Stimulated activated CD4-positive, alpha-beta T cell treated with anti-CD3 and anti-CD28 coated beads, Interleukin-12 subunit alpha, Interleukin-12 subunit beta, amount 100 ng/mL, for 4 hours (primary cell): ENCODE measurements around the gene IRX3.

Experiments
- DNase-seq: peaks from one replicate; pipeline ENCODE4 v3.0.0-alpha.2; 2020

IRX3 gene

DNA sequence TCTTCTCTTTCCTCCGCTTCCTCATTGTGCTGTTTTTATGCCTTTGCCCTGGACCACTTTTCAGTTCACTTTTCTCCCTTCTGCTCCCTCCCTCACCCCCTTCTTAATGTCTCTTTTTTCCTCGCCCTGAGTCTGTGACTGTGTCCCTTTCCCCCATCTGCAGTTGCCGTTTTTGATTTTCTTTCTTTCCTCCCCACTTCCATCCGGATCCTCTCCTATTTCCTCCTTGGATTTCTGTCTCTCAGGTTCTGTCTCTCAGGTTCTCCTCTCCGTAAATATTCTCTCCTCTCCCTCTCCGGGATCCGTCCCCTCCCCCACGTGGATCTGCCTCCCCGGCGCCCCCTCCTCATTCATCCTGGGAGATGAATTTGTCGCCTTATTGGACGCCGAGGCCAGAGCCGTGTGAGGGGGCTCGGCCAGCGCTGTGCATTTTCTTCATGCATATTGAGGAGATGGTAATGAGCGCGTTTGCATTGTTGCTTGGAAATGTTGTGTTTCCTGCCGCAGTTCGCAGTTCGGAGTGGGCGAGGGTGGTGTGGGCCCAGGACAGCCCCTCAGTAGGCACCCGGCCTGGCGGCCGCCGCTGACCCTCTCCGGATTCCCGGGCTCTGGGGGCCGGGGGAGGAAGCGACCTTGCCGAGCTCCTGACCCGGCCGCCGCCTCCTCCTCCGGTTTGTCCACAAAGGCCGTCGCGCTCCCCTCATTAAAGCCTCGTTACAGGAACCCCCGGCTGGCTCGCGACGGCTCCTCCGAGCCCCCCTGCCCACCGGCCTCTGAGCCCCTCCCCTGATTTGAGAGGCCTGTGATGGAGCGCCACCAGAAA is 4.5 kb upstream of the IRX3 start:
- no peak for DNase-seq

DNA sequence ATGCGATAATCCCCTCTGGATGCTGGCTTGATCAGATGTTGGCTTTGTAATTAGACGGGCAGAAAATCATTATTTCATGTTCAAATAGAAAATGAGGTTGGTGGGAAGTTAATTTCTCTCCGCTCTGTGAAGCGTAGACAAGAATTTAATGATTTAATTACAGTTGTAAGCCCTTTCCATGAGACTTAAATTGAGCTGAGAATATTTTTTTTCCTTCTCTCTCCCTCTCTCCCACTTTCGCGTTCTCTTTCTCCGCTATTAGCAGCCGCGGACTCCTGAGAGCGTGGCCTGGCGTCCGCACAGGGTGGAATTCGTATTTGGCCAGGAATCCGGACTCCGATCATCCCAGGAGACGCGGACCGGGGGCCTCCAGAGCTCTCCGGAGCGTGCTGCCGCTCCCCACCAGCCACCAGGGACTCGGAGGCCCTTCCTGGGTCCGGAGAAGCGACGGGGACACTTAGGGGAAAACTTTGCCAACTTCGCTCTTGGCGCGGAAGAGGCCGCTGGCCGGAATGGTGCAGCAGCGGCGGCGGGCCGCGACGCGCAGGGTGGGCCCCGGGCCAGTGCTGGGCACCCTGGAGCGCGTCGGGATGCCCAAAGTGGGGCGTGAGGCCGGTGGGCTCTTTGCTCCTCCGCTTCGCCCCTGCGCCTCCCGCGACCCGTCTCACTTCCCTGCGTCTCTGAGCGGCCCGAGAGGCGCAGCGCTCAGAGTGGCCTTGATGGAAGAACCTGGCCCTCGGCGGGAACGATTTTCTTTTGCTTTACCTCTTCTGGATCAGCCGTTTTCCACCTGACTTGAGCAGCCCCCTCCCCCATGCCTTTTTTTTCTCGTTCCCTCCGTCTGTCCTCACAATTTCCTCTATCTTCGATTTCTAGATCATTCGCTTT is 3.6 kb upstream of the IRX3 start:
- no peak for DNase-seq

DNA sequence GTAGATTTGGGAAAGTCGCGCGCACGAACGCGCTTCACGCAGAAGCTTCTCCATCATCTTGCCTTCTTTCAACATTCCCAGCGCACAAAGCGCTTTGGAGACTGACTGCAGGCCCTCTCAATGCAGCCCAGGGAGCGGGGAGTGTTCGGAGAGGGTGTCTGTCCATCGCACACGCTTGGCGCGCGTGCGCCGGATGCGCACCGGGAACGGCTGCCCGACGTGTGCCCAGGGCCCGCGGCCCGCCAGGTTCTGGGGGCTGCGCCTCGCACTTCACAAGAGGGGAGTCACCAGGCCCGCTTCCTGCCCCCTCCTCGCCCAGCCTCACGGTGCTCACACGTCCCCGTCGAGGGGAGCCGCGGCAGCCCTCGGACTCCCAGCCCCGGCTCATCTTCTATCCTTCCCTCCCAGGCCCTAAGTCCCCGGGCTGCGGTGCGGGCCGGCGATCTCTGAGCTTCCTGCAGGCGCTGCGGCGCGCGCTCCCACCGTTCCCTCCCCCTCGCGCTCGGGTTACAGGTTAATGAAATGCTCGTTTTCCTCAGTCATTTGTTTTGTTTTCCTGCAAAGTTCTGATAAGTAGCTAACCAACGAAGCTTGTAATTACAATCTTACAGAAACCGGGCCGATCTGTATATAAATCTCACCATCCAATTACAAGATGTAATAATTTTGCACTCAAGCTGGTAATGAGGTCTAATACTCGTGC is 2.8 kb upstream of the IRX3 start:
- no peak for DNase-seq

DNA sequence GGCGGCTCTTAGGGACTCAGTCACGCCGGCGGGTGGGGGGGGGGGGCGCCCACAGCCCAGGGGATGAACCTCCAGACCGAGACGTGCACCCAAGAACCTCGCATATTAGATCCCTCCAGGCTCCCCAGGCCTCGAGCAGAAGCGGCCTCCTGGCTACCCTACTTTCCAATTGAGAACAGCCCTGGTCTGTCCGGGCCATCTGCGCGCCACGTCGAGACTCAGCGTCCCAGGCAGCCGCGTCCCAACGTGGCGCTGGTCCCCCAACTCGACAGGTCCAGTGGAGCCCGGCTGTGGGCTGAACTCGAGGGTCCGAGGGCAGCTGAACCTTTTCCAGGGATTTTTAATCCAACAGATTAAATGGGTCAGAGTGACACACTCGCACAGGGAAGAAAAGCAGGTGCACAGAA is 2.3 kb upstream of the IRX3 start:
- DNase-seq: no peak

DNA sequence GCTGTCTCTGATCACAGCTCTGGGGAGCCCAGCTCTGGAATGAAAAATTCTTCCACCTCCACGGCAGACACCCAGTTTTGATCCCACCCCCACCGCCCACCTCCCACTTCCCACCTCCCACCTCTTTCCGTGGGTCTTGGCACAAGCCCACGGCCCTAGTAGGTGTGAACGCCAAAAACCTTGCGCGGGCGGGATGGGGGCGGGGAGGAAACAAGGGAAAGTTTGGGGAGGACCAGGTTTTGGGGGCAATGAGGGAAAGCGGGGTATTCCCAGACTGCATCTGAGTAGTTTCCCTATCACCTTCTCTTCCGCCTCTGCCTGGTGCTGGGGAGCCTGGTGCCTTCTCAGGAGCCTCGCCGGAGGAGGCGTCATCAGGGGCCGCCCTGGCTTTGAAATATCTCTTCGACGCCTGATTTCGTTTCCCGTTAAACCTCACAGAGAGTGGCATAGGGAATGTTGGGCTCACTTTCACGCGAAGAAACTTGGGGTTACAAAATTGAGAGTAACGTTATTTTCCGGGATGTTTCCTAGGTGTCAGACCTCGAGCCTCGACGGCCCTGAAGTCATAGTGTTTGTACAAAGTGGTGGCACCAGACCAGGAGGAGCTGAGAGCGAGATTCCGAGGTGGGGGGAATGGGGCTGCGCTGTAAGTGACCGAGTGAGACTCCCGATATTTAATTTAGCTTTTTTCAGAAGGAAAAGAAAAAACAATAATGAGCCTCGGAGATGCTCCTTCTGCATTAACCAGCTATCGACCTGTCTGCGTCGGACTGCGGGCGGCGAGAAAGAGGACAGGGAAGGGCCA is 1.6 kb upstream of the IRX3 start:
- DNase-seq: no peak

DNA sequence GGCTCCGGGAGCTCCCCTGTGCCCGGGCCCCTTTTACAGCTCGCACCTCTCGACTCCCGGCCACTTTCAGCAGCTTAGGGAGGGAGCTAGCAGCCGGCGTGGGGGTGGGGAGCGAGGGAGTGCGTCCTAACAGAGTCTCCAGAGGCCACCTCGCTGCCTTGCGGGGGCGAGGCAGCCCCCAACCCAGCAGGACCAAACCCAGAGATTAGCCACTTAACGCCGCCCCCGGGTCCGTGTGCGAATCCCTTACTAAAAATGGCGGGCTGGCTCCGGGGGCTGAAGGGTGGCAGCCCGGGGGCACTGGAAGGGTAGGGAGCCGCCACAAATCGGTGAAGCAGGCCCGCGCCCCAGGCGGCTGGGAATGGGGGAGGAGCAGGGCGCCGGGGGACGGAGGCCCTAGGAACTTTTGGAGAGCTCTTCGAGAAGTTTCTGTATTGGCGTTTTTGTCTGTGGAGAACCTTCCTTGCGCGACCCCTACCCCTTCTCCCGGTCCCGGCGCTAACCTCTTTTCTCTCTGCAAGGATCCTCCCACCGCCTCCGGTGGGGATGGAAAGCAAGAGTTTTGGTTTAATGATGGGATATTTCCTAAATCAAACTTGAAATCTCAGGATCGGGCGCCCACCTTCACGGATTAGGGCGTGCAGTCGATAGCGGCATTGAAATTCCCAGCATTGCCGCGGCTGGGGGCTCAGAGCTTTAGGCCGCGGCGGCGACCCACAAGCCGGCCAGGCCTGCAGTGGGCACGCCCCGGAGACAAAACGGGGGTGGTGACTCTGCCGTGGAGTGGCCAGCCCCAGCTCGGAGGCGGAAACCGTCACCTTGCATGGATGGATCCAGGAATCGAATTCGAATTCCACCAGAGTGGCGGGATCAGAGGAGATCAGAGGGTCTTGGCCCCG is 793 bp upstream of the IRX3 start:
- DNase-seq: no peak

DNA sequence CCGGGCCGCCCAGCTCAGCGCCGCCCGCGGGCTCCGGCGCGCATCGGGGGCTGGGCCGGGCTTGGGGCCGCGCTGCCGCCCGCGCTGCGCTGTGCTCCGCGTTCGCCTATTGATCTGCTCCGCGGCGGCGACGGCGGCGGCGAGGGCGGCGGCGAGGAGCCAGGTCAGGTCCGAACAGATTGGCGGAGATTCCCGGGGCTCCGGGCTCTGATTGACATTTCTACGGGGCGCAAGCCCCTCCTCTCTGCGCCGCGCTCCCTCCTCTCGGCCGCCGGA is 559 bp downstream of the IRX3 start:
- no peak for DNase-seq

DNA sequence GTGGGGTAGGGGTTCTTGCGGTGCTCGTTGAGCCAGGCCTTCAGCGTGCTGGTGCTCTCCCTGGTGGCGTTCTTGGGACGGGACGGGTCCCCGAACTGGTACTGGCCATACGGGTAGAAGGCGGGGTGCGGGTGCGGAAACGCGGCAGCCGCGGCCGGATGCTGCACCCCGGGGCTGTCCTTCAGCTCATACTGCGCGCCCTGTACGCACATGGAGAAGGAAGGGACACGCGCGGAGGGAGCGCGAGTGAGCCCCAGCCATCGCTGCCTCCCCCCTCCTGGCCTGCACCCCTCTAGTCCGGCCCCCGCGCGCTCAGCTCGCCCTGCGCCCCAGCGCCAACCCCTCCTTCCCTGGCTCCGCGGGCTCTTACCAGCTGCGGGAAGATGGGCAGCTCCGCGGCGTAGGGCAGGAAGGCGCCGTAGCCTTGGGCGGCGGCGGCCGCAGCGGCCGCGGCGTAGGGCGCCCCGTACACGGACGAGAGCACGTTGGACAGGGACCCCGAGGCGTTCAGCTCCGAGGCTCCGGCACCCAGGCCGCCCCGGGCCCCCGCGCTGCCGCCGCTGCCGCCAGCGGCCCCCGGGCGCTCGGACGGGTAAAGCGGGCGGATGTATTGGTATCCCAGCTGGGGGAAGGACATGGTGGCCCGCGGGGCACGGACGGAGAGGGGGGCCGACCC is 1.0 kb downstream of the IRX3 start:
- no peak for DNase-seq

DNA sequence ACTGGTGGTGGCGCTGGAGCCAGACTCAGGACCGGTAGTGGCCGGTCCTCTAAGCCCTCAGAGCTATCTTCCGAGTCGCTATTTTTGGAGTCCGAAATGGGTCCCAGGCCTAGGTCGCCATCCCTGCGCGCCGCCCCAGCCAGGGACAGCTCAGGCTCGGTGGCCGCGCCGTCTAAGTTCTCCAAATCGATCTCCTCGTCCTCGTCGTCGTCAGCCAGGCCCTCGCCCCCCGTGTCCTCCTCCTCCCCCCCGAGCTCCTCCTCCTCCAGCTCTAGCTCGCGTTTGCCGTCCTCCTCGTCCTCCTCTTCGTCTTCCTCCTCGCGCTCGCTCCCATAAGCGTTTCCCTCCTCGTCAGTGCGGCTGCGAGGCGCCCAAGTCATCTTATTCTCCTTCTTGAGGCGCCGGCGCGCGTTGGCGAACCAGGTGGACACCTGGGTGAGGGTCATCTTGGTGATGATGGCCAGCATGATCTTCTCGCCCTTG is 1.6 kb downstream of the IRX3 start:
- no peak for DNase-seq

DNA sequence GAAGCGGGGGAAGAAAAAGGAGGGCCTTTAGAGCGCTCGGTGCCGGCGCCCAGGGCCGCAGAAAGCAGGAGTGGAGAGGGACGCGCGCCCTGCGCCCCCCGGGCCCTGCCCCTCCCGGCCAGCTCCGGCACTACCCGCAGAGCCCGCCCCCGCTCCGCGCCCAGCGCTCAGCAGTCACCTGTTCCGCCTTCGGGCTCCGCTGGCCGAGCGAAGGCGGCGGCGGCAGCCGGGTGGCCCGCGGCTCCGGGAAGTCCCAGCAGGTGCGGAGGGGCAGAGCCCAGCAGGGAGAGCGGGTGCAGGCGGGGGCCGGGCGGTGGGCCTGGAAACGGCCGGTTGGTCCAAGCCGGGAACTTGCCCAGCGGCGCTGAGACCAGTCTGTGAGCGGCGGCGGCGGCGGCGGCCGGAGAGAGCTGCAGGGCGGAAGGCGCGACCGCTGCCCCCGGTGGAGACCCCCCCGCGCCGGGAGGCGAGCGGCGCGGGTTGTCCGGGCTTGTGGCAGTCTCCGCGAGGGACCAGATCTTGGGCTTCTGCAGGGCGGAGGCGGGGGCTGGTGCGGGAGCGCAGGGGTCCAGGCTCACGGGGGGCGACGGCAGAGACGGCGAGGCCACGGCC is 2.2 kb downstream of the IRX3 start:
- DNase-seq: no peak

DNA sequence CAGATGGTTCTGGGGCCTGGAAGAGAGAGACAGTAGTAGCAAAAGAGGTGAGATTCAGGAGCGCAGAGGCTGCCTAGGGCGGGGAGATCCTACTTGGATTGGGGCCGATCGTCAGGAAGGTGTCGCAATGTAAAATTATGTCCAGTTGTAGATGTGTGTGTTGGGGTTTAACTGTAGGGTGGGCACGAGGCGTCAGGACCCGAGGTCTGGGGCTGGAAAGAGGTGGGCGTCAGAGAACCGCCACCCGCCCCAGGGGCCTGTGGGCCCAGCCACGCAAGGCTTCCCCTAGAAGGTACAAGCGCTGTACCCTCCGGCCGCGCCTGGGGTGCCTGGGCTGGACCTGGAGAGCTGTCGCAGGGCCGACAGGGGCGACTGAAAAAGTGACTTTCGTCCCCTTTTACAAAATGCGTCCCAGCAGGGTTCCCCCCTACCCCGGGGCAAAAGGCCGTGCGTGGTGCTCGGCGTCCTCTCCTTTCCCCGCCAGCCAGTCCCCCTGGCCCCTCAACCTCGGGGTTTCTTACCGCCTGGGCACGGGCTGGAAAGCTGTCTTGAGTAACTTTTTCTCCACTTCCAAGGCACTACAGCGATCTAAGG is 2.8 kb downstream of the IRX3 start:
- DNase-seq: no peak

DNA sequence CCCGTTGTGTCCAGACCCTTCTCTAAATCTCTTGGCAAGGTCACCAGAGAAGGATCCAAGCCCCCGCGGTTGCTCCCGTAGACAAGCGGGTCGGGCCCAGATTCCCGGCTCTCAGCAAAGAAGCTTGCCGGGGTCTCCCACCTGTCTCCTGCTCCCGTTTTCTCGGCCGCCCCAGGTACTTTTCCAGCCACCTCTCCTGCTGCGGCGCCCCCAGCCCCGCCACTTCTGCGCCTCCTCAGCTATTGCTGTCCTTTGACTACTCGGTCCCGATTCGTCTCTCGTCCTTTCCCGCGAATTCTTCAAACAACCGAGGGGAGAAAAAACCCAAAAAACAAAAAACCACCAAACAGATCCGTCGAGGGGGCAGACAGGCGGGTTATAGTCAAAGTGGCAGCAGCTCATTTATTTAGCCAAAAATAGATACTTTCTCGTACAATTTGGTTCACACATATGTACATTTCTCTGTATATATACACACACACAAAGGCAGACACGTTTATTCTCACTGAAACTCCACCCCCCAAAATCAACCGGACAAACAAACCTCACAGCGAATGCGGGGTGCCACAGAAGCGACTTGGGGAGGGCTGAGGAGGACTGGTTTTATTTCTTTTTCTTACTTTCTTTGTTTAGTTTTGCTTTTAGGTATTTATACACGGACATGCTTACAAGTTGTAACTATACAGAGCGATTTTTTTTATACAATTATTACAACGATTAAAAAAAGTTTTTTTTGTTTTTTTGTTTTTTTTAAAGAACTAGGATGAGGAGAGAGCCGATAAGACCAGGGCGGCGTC is 3.5 kb downstream of the IRX3 start:
- no peak for DNase-seq

DNA sequence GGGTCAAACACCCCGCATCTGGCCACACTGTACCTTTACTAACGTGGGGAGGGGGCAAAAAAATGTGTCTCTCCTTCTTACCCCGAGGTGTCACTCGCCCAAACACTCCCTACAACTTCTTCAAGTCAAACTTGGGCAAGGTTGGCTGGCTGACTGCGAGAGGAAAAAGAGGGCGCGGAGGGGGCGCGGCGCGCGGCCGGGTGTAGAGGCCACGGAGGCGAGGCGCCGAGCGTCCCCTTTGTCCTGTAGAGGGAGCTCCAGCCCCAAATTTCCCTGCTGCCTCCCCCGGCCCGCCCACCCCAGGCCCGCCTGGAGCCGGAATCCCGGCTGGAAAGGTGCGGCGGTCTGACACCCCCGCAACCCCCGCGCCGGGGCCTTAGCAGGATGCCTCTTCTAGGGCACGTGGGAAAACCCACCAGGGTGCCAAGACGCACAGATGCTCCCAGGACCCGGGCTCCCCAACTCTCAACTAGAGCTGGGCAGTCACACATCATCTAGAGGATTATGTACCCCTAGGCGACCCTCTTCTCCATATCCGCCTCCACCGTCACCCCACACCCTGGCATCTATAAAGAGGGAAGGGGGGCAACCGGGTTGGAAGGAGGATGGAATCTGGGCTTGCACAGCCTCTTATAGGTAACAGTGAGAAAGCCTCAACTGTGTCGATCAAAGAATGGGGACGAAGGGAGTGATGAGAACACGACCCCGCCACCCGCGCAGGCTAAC is 4.2 kb downstream of the IRX3 start:
- DNase-seq: no peak

DNA sequence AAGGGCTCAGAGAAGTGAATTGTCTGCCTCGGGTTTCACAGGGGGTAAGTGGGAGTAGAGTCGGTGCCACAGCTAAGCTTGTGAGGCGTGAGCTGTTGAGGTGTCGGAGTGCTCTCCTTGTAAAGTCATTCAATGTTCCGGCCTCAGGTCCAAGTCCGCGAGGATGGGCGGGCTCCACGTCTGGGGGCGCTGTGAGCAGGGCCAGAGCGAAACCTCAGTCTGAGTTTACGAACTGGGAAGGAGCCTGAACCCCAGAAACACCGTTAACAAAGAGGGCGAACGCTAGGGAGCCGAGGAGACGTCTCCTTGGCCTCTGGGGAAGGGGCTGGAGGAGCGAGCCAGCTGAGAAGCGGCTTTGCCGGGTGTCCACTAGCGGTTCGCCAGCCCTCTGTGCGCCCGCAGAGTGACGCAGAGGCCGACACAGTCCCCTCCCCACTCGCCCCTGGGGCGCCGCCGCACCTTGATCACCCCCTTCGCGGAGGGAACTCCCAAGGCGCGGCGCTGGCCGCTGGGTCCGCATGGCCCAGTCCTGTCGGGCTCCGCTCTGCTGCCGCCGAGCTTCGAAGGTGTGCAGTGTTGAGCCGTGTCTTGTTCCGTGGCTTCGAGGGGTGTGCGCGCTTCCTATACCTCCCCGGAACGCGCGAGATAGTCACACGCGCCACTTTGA is 4.9 kb downstream of the IRX3 start:
- no peak for DNase-seq

DNA sequence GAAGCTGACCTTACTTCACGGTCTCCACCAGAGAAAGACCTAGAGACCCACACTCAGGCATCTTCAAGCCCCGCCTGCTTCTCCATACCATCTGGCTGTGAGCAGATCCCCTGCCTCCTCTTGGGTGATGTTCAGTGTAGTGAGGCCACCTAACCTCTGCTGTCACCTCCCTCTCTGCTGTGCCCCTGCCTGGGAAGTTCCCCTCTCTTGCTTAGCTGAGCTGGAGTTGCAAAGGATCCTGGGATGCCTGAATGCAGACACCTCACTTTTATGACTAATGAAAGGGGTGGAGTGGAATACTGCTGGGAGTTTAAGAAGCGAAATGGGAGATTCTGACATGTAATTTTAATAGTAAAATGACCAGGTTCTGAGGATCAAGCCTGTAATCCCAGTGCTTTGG is 5.8 kb downstream of the IRX3 start:
- DNase-seq: no peak

DNA sequence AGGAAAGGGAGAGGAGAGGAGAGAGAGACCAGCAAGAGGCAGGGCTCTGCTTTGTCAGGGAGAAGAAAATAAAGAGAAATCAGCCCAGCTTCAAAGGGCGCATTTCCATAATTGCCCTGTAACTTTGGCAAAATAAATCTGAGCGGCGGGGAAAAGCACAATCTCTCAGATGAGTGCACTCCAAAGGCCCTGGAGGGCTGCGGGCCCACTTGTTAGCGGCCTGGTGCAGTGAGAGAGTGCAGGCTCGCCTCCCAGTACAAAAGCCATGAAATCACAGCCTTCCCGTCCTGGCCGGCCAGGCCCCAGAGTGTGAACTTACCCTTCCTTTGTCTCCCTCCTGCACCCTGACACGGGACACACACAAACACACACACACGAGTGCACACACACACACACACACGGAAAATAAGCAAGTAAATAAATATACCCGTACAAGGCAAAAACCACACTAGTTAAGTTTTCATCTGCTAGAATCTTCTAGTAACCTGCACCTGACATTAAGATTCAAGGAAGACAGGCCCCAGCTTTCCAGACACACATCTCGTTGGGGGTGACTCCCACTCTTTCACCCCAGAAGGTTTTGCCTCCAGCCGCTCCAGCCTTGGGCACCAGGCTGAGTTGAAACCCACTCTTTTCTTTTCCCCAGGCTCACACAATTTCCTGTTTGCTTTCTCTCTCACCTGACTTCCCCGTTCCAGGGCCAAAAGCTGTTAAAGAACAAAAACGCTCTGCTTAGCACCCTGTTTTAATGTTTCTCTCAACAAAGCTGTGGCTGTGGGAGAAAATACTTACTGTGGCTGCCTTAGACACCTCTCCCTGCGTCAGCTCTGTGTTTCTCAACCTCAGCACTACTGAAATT is 8.5 kb downstream of the IRX3 start:
- no peak for DNase-seq

DNA sequence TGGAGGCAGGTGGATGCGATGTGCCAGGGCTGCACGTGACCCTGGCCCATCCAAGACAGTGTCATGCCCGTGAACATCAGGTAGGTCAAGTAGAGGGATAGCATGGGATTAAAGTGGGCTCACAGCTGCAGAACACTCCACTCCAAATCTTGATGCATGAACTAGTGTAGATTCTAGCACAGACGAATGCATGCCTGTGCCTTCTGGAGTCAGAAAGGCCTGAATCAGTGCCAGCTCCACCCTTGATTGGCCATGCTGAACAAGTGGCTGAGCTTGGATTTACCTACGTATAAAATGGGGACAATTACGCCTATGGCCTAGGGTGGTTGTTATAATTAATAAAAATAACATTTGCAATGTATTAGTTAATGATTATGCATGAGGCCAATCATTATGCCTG is 10.6 kb downstream of the IRX3 start:
- DNase-seq: no peak
